ENCODE data around the gene SPEF2.

DNA sequence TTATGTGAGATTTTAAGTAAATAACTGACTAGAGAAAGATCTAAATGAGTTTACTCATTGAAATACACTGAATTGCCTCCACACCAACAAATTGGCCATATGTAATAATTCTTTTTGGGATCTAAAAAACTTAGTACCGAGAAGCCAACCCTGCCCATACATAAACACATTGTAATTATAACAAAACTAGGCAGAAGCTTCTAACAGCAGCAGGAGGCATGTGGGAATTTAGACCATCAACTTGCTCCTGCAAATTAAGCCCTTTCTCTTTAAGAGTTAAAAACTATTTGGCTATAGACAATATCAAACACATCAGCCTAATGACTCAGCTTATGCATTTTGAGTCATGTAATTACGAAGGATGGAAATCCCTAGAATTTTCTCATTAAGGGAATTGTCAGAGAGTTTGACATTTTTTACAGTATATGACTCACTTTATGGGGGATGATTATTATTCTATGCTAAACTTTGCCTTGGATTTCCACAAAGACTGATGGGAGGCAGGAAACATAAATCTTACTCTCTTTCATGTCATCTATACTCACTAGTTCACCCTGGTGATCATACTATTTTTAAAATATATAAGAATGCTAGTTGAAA is 240.0 kb downstream of the SPEF2 start:
- TF ChIP-seq CTCF (IDR thresholded peaks at IDR 0.05; ENCODE audit: low read depth, low read length, poor library complexity, severe bottlenecking) (no peak), EZH2phosphoT487 (IDR thresholded peaks at IDR 0.05; ENCODE audit: borderline replicate concordance, low read length) (no peak)

Data from DOHH2 (cell line).